Caco-2 (cell line): ENCODE measurements around the gene CD2AP. TPM values are rescaled to one million over a fixed set of nuclear protein-coding genes. Genes with fewer than 3 reads are reported as not detected.

ENCODE experiments used
- BruUV-seq: library from RNA; stranded (reverse); fragments of 400-500 nt; replicated peaks from 2 replicates; lab custom pipeline; 2021; lab: Mats Ljungman, UMichigan
- CTCF ChIA-PET: fragments of 300-600 bp; sonication (Branson Sonifier 250); formaldehyde crosslinking; loops from one replicate; lab custom pipeline; 2022; ENCODE audit warnings: antibody characterized with exemption; lab: Charles Lee
- POLR2A ChIA-PET: fragments of 300-600 bp; sonication (Branson Sonifier 250); formaldehyde crosslinking; loops from one replicate; lab custom pipeline; 2022; ENCODE audit warnings: antibody characterized with exemption; lab: Charles Lee
- DNase-seq, 2 experiments: peaks; one replicate each; pipeline versions ENCODE4 v3.0.0 to v3.0.0-alpha.2; 2020 to 2022
- H3K27me3 ChIP-seq: replicated peaks from 2 replicates; pipeline ENCODE4 v1.6.0; 2011; ENCODE audit warnings: low read length; ENCODE audit not compliant: control insufficient read depth, insufficient read depth
- H3K36me3 ChIP-seq: 2 replicates; pipeline ENCODE4 v1.5.1; 2011; ENCODE audit warnings: low read length; ENCODE audit not compliant: control insufficient read depth, insufficient read depth
- H3K4me1 ChIP-seq: fragments of 250-450 bp; sonication (Bioruptor Pico); 2 replicates; pipeline ENCODE4 v1.5.1; 2020; ENCODE audit warnings: mild to moderate bottlenecking
- H3K4me3 ChIP-seq: 2 replicates; pipeline ENCODE4 v1.5.1; 2011; ENCODE audit warnings: low read depth, mild to moderate bottlenecking, control low read depth, low read length
- H3K9me3 ChIP-seq: fragments of 250-450 bp; sonication (Bioruptor Pico); 2 replicates; pipeline ENCODE4 v1.5.1; 2020; ENCODE audit warnings: mild to moderate bottlenecking, moderate library complexity
- H3K27ac Mint-ChIP-seq: one replicate; pipeline ENCODE4 v1.8.0; 2022; ENCODE audit warnings: mixed read lengths; ENCODE audit not compliant: unreplicated experiment
- H3K27me3 Mint-ChIP-seq: one replicate; pipeline ENCODE4 v1.8.0; 2022; ENCODE audit warnings: mixed read lengths; ENCODE audit not compliant: insufficient read depth, unreplicated experiment
- H3K36me3 Mint-ChIP-seq: one replicate; pipeline ENCODE4 v1.8.0; 2022; ENCODE audit warnings: mild to moderate bottlenecking, mixed read lengths; ENCODE audit not compliant: insufficient read depth, unreplicated experiment
- H3K4me1 Mint-ChIP-seq: one replicate; pipeline ENCODE4 v1.8.0; 2022; ENCODE audit warnings: low read depth, mixed read lengths; ENCODE audit not compliant: unreplicated experiment
- H3K4me3 Mint-ChIP-seq: one replicate; pipeline ENCODE4 v1.8.0; 2022; ENCODE audit warnings: mild to moderate bottlenecking, moderate library complexity, mixed read lengths; ENCODE audit not compliant: unreplicated experiment
- H3K9me3 Mint-ChIP-seq: one replicate; pipeline ENCODE4 v1.8.0; 2022; ENCODE audit warnings: mixed read lengths; ENCODE audit not compliant: unreplicated experiment
- CTCF ChIP-seq, 2 experiments: fragments of 200-600 bp in 1 of 2; IDR thresholded peaks; 1 replicate in 1 of 2; 2 replicates in 1 of 2; pipeline versions ENCODE4 v1.5.1 to v1.8.0; 2011 to 2022; ENCODE audit warnings: antibody characterized with exemption in 1 of 2, control low read depth in 1 of 2, inconsistent platforms in 1 of 2, low read depth in 1 of 2, low read length in 1 of 2, mild to moderate bottlenecking in 1 of 2, moderate library complexity in 1 of 2; ENCODE audit not compliant: insufficient read depth in 1 of 2, severe bottlenecking in 1 of 2, unreplicated experiment in 1 of 2
- intact Hi-C: fragments of 100-400 bp; cut with micrococcal nuclease; formaldehyde crosslinking; loops from one replicate; pipeline ENCODE4 v1.10.0; 2022; ENCODE audit not compliant: unreplicated experiment
- total RNA-seq: library from RNA; stranded (reverse); gene quantifications from 2 replicates; pipeline ENCODE4 v1.2.3, GENCODE V29; 2022

CD2AP gene
- total RNA-seq, 1 experiment from 2014 or later = 65.3 TPM

DNA sequence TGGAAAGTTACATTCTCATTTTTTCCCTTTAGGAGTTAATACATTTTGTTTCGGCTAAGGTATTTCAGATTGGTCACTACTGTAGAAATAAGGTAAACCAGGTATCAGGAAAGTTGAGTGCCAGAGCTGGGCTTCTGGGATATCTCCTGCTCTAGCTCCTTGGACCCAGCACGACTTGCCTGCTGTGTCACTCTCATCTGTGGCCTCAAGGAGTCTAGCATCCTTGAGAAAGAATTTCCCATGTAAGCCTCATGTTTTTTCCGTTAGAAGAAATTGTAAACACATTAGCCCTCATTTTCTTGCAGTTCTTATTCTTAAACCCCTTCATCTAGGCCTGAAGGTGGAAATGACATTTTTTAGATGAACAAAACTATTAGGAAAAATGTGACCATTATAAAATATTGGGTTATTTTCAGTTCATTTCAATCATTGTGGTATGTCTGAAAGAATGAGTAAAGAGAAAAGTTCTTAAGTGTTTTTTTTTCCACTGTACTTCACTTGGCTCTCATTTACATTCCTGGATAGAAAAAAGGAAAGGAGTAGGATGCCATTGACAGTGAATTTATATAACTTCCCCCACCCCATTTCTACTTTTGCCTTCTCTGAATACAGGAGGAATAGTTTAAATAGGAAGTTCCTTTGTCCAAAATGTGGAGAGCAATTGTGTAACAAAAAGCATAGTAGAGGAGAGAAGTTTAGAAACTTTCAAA lies 46.7 kb downstream of the CD2AP start:
- Mint-ChIP-seq H3K27me3 (no peaks in the 10 kb centered on the region), H3K4me1 (peaks cover 29% of the 10 kb centered on the region), H3K27ac (no peak overlapping the region), H3K36me3 (peaks cover 33% of the 10 kb centered on the region), H3K9me3 (peaks cover 9% of the 10 kb centered on the region), H3K4me3 (no peak overlapping the region)
- intact Hi-C loops = loop anchor here (5.0 kb wide), 1 partner anchor 112 kb away; no protein-coding TSS in a partner anchor
- Histone ChIP-seq H3K4me3 (no peak overlapping the region), H3K4me1 (peaks cover 11% of the 10 kb centered on the region; the same call in 1 of the 2 replicates), H3K36me3 (no peaks in the 10 kb centered on the region; the same call in none of the 2 replicates), H3K9me3 (no peaks in the 10 kb centered on the region), H3K27me3 (no peaks in the 10 kb centered on the region)
- no peak for DNase-seq
- no peak for TF ChIP-seq CTCF (IDR thresholded peaks at IDR 0.05; ENCODE audit: insufficient read depth in 1 of 2, low read depth in 1 of 2, low read length in 1 of 2, severe bottlenecking in 1 of 2, unreplicated experiment in 1 of 2)
- ChIA-PET CTCF (no interaction called here), POLR2A (no interaction called here)
- no TSS peak for BruUV-seq

DNA sequence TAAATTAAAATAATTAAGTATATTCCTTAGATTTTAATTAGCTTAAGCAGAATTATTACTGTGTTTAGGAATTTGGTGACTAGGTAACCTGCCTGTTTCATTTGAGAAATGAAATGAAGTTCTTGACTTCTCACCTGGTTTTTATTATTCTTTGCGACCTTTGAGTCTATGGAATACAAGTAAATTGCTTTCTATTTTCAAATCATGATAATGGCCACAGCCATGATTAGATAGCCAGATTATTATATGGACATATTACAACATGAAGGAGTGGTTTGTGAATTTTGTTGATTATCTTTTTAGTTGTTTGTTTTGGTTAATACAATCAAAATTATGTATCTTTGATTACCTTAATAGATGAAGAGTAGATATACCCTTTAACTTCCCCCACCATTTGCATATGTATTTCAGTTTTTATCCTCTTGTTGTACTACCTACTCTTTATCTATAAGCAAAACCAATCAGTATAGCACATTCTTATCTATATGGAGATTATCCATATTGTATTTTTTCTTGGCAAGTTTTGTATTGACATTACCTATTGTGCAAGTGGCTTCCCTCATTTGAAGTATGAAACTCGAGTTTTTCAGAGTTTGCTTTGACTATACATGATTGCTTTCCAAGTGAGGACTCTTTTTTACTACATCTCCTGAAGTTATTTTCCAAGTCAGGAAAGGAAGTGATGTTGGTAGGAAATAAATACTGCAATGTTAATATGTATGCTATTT lies 47.9 kb downstream of the CD2AP start:
- Mint-ChIP-seq H3K27ac (peak overlapping the region; percentile 62), H3K4me3 (peak overlapping the region; percentile 5), H3K4me1 (peaks cover 24% of the 10 kb centered on the region), H3K36me3 (peaks cover 33% of the 10 kb centered on the region), H3K27me3 (no peaks in the 10 kb centered on the region), H3K9me3 (peaks cover 9% of the 10 kb centered on the region)
- DNase-seq = no peak
- H3K27me3 ChIP-seq = no peaks in the 10 kb centered on the region
- H3K4me1 ChIP-seq = peaks cover 8% of the 10 kb centered on the region; the same call in 1 of the 2 replicates
- CTCF ChIA-PET = no interaction called here
- H3K36me3 ChIP-seq = no peaks in the 10 kb centered on the region; the same call in none of the 2 replicates
- TF ChIP-seq CTCF (IDR thresholded peaks at IDR 0.05; ENCODE audit: insufficient read depth in 1 of 2, low read depth in 1 of 2, low read length in 1 of 2, severe bottlenecking in 1 of 2, unreplicated experiment in 1 of 2) = no peak
- no peaks in the 10 kb centered on the region for H3K9me3 ChIP-seq
- intact Hi-C loops = no loop called here
- H3K4me3 ChIP-seq = no peak overlapping the region
- POLR2A ChIA-PET = no interaction called here
- no TSS peak for BruUV-seq

GRCh38 chr6:47527274-47527673 lies 49.7 kb downstream of the CD2AP start:
- intact Hi-C loops = no loop called here
- no peak overlapping the region for H3K4me3 Mint-ChIP-seq
- DNase-seq = no peak
- Histone ChIP-seq H3K4me1 (peaks cover 8% of the 10 kb centered on the region; the same call in 1 of the 2 replicates), H3K9me3 (no peaks in the 10 kb centered on the region), H3K4me3 (no peak overlapping the region), H3K36me3 (no peaks in the 10 kb centered on the region; the same call in none of the 2 replicates), H3K27me3 (no peaks in the 10 kb centered on the region)
- ChIA-PET CTCF (no interaction called here), POLR2A (no interaction called here)
- H3K4me1 Mint-ChIP-seq = peaks cover 17% of the 10 kb centered on the region
- H3K9me3 Mint-ChIP-seq = peaks cover 9% of the 10 kb centered on the region
- TF ChIP-seq CTCF (IDR thresholded peaks at IDR 0.05; ENCODE audit: insufficient read depth in 1 of 2, low read depth in 1 of 2, low read length in 1 of 2, severe bottlenecking in 1 of 2, unreplicated experiment in 1 of 2) = no peak
- H3K27ac Mint-ChIP-seq = no peak overlapping the region
- no TSS peak for BruUV-seq
- peaks cover 26% of the 10 kb centered on the region for H3K36me3 Mint-ChIP-seq
- H3K27me3 Mint-ChIP-seq = no peaks in the 10 kb centered on the region
